Activated CD8-positive, alpha-beta memory T cell treated with anti-CD3 and anti-CD28 coated beads for 48 hours (primary cell): ENCODE results near the gene NTMT1.

Experiments
- DNase-seq, 3 experiments: peaks; one replicate each; pipeline ENCODE4 v3.0.0-alpha.2; 2020; ENCODE audit warnings: low read depth in 2 of 3, low spot score in 2 of 3

Gene NTMT1

GRCh38 chr9:129675620-129676019, 49.7 kb downstream of the NTMT1 start:
- no peak for DNase-seq

GRCh38 chr9:129676287-129676686, 50.3 kb downstream of the NTMT1 start:
- no peak for DNase-seq

GRCh38 chr9:129676975-129677374, 51.0 kb downstream of the NTMT1 start:
- no peak for DNase-seq

GRCh38 chr9:129677456-129677855, 51.5 kb downstream of the NTMT1 start:
- no peak for DNase-seq

GRCh38 chr9:129678844-129679243, 52.9 kb downstream of the NTMT1 start:
- DNase-seq = no peak

- no peak for DNase-seq
These were observed 53.6 kb downstream of the NTMT1 start for GRCh38 chr9:129679537-129679936.

GRCh38 chr9:129681924-129682323, 56.0 kb downstream of the NTMT1 start:
- DNase-seq = no peak

- no peak for DNase-seq
These were observed 56.4 kb downstream of the NTMT1 start for GRCh38 chr9:129682381-129682780.

DNA sequence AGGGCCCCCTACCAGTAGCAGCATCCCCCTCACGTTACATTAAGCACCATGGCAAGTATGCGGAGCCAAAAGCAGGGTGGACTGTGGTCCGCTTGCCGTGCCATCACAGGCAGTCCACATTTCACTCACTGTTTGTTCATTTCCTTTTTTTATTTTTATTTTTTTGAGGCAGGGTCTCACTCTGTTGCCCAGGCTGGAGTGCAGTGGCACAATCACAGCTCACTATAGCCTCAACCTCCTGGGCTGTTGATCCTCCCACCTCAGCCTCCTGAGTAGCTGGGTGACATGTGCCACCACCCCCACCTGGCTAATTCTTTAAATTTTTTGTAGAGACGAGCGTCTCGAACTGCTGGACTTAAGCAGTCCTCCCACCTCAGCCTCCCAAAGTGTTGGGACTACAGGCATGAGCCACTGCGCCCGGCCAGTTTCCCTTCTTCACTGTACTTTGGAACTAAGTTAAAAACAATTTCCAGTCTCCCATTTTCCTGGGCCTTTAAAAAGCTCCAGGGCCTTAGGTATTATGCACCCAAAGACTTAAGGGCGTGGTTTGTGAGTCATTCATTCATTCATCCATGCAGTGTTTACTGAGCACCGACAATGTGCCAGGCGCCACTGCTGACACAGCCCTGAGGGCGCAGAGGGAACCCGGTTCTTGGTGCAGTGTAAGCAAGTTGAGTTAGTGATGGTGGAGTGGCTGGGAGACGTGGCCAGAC, 59.4 kb downstream of the NTMT1 start:
- no peak for DNase-seq
